SH-SY5Y (cell line): ENCODE results near the gene NEDD4L.

ENCODE experiments used
- GATA2 ChIP-seq: IDR thresholded peaks from 2 replicates; pipeline ENCODE4 v1.6.1; 2011; ENCODE audit warnings: mild to moderate bottlenecking, low read depth, low read length
- GATA3 ChIP-seq: IDR thresholded peaks from 2 replicates; pipeline ENCODE4 v1.6.1; 2011; ENCODE audit warnings: low read depth, mild to moderate bottlenecking, low read length, moderate library complexity

- no peak for TF ChIP-seq GATA3
- TF ChIP-seq GATA2: no peak
Measured at GRCh38 chr18:58407263-58407648, 363.2 kb downstream of the NEDD4L start.
